DOHH2 (cell line): ENCODE measurements around the gene CACNA2D4.

Experiments used
- EZH2phosphoT487 ChIP-seq: fragments of 200-600 bp; sonication (generic); IDR thresholded peaks from 2 replicates; pipeline ENCODE4 v1.6.1; 2017; ENCODE audit warnings: borderline replicate concordance, mild to moderate bottlenecking, antibody characterized with exemption, low read length, moderate library complexity, mixed read lengths
- TF ChIP-seq, protein P1 (sequence below): fragments of 200-600 bp; sonication (generic); IDR thresholded peaks from one replicate; pipeline ENCODE4 v1.5.1; 2014; ENCODE audit warnings: antibody characterized with exemption, mild to moderate bottlenecking, low read depth, low read length; ENCODE audit not compliant: poor library complexity, severe bottlenecking

DNA sequence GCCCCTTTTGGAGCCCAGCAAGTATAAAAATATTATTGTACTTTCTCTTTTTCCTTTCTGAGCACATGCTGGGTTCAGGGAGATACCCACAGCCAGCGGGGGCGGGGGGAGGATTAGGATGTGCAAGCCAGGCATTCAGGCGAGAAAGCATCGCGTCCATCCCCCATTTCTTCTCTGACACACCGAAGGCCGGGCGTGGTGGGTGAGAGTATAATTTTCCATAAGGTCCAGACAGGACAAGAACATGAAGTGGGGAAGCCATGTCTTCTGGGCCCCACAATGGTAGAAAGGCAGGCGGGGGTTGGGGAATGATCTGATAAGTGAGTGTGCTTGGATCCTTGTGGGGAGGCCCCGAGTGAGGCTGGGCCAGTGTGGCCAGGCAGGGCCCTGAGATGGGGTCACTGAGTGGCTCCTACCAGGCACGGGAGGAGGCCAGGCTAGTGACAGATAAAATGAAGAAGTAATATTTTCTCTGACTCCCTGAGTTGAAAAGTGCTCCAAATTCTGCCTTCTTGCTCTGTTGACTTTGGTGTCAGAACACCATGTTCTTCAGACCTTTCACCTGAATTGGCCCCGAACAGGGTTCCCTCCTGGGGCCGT, 108.8 kb downstream of the CACNA2D4 start:
- TF ChIP-seq, protein P1, sequence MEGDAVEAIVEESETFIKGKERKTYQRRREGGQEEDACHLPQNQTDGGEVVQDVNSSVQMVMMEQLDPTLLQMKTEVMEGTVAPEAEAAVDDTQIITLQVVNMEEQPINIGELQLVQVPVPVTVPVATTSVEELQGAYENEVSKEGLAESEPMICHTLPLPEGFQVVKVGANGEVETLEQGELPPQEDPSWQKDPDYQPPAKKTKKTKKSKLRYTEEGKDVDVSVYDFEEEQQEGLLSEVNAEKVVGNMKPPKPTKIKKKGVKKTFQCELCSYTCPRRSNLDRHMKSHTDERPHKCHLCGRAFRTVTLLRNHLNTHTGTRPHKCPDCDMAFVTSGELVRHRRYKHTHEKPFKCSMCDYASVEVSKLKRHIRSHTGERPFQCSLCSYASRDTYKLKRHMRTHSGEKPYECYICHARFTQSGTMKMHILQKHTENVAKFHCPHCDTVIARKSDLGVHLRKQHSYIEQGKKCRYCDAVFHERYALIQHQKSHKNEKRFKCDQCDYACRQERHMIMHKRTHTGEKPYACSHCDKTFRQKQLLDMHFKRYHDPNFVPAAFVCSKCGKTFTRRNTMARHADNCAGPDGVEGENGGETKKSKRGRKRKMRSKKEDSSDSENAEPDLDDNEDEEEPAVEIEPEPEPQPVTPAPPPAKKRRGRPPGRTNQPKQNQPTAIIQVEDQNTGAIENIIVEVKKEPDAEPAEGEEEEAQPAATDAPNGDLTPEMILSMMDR, result no peak
- TF ChIP-seq EZH2phosphoT487, result no peak
